ENCODE results near the gene ITPR3. TPM values are rescaled to one million over a fixed set of nuclear protein-coding genes. Genes with fewer than 3 reads are reported as not detected.

The ITPR3 gene
- total RNA-seq, 1 experiment from 2014 or later = 11.4 TPM

- peaks cover 22% of the 10 kb centered on the region for H3K36me3 ChIP-seq
Measured at GRCh38 chr6:33731751-33732282, 110.7 kb downstream of the ITPR3 start.

GRCh38 chr6:33732385-33732784 lies 111.3 kb downstream of the ITPR3 start:
- Histone ChIP-seq H3K4me1 (replicated peaks) (no peaks in the 10 kb centered on the region), H3K27ac (no peak overlapping the region), H3K27me3 (replicated peaks) (no peaks in the 10 kb centered on the region), H3K9me3 (replicated peaks) (no peaks in the 10 kb centered on the region), H3K4me3 (no peak overlapping the region), H3K36me3 (peaks cover 22% of the 10 kb centered on the region)
- DNase-seq (ENCODE audit: low read depth in 1 of 2, low spot score in 2 of 2) = no peak

More at GRCh38 chr6:33731751-33732282, 110.7 kb downstream of the ITPR3 start:
- Histone ChIP-seq H3K4me1 (replicated peaks) (no peaks in the 10 kb centered on the region), H3K9me3 (replicated peaks) (no peaks in the 10 kb centered on the region), H3K4me3 (no peak overlapping the region), H3K27me3 (replicated peaks) (no peaks in the 10 kb centered on the region), H3K27ac (no peak overlapping the region)
- DNase-seq (ENCODE audit: low read depth in 1 of 2, low spot score in 2 of 2) = no peak

DNA sequence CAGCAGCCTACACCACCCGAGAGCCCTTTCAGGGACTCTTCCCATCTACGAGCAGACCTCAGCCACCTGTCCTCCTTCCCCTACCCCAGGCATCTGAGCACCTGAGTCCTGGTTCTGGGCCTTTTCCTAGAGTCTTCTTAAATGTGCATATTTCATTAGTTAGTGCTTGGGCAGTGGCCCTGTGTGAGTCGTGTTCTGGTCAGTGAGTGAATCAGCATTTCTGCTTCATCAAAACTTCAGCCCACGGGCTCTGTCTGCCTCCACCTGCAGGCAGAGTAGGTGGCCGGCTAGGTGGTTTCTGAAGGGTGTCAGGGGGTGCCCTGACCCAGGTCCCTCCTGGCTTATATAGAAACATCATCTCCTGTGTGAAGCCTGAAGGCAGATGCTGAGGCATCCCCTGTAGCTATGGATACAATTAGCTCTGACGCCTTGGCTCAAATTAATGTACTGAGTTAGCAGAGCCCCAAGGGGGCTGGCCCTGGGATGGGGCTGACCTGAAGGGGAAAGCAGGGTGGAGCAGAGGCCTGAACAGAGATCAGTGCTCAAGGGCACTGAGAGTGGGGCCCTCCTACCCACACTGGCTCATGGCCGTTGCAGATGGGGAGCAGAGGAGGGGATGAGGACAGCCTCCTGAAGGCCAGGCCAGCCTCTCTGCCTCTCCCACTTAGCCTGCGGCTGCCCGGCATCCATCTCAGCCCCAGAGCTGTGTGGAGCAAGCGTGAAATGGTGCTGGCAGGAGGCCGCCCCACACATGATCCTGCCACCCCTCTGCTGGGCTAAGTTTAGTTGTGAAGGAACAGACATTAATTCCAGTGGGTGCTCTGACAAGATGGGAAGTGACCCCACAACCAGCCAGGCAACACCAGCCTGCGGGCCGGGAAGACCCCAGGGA lies 111.9 kb downstream of the ITPR3 start:
- no peak for DNase-seq (ENCODE audit: low read depth in 1 of 2, low spot score in 2 of 2)
- Histone ChIP-seq H3K36me3 (peaks cover 22% of the 10 kb centered on the region), H3K27me3 (replicated peaks) (no peaks in the 10 kb centered on the region), H3K9me3 (replicated peaks) (no peaks in the 10 kb centered on the region), H3K4me1 (replicated peaks) (no peaks in the 10 kb centered on the region), H3K27ac (no peak overlapping the region), H3K4me3 (no peak overlapping the region)

- no peaks in the 10 kb centered on the region for H3K4me1 ChIP-seq (replicated peaks)
- H3K36me3 ChIP-seq = peaks cover 22% of the 10 kb centered on the region
- no peaks in the 10 kb centered on the region for H3K9me3 ChIP-seq (replicated peaks)
- H3K27ac ChIP-seq = no peak overlapping the region
- no peak for DNase-seq (ENCODE audit: low read depth in 1 of 2, low spot score in 2 of 2)
- no peak overlapping the region for H3K4me3 ChIP-seq
- H3K27me3 ChIP-seq (replicated peaks) = no peaks in the 10 kb centered on the region
Measured at GRCh38 chr6:33733709-33734007, 112.5 kb downstream of the ITPR3 start.

- no peaks in the 10 kb centered on the region for H3K27me3 ChIP-seq (replicated peaks)
- no peak for DNase-seq (ENCODE audit: low read depth in 1 of 2, low spot score in 2 of 2)
Measured at GRCh38 chr6:33735216-33735615, 114.1 kb downstream of the ITPR3 start.

DNA sequence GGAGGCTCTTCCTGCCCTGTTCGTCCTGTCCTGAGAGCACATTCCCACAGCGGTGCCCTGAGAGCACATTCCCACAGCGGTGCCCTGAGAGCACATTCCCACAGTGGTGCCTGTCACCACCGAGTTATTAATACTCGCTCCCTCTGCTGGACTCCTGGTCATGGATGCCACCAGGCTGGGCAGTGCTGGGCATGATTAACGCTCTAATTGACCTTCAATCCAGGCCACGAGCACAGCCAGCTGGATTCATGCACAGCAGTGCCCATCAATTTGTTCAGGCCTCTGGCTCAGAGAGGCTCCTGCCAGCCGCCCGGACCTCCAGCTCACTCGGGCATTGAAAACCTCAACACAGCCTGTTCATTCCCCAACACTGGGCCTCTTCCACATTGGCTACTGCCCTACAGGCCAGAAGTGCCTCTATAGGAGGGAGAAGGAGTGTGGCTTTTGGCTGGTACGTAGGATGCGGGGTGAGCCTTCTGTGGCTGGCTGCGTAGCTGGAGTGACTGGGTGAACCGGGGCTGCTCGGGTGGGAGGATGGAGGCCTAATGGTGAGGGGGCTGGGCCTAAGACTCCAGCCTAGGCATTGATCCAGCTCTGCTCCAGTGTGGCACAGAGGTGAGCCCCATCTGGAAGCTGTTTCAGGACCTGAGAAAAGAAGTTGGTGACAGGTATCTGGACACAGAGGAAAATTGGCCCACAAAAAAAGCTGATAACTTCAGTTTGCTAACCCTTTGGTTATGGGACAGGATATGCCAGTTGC lies 116.3 kb downstream of the ITPR3 start:
- no peak overlapping the region for H3K27ac ChIP-seq
- no peaks in the 10 kb centered on the region for H3K9me3 ChIP-seq (replicated peaks)
- peaks cover 13% of the 10 kb centered on the region; the same call in 1 of the 2 replicates for H3K36me3 ChIP-seq
- H3K27me3 ChIP-seq (replicated peaks) = no peaks in the 10 kb centered on the region
- H3K4me1 ChIP-seq (replicated peaks) = peaks cover 8% of the 10 kb centered on the region; the same call in 1 of the 2 replicates
- no peak for DNase-seq (ENCODE audit: low read depth in 1 of 2, low spot score in 2 of 2)
- H3K4me3 ChIP-seq = no peak overlapping the region

More at GRCh38 chr6:33735216-33735615, 114.1 kb downstream of the ITPR3 start:
- Histone ChIP-seq H3K9me3 (replicated peaks) (no peaks in the 10 kb centered on the region), H3K36me3 (peaks cover 22% of the 10 kb centered on the region), H3K27ac (no peak overlapping the region), H3K4me3 (no peak overlapping the region), H3K4me1 (replicated peaks) (peaks cover 8% of the 10 kb centered on the region; the same call in 1 of the 2 replicates)

DNA sequence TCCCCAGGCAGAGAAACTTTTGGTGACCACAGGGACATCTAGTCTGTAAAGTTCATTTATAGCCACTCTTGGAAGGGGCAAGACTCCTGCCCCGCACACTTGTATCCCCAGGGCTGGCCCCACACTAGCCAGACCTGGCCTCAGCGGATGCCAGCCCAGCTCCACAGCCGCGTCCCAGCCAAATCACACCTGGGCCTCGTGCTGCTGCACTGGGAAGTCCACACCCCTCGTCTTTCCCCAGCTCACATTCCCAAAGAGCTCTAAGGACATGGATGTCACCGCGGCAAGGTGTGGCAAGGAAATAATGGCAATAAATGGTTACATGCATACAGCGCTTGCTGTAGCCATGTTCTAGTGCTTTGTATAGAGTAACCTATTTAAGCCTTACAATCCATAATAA lies 117.0 kb downstream of the ITPR3 start:
- no peak for DNase-seq (ENCODE audit: low read depth in 1 of 2, low spot score in 2 of 2)
- Histone ChIP-seq H3K4me1 (replicated peaks) (peaks cover 8% of the 10 kb centered on the region; the same call in 1 of the 2 replicates), H3K27ac (no peak overlapping the region), H3K27me3 (replicated peaks) (no peaks in the 10 kb centered on the region), H3K9me3 (replicated peaks) (no peaks in the 10 kb centered on the region), H3K4me3 (no peak overlapping the region), H3K36me3 (peaks cover 13% of the 10 kb centered on the region; the same call in 1 of the 2 replicates)

- Histone ChIP-seq H3K27me3 (replicated peaks) (no peaks in the 10 kb centered on the region), H3K4me3 (no peak overlapping the region), H3K27ac (no peak overlapping the region), H3K4me1 (replicated peaks) (peaks cover 8% of the 10 kb centered on the region; the same call in 1 of the 2 replicates), H3K36me3 (peaks cover 9% of the 10 kb centered on the region; the same call in 1 of the 2 replicates), H3K9me3 (replicated peaks) (no peaks in the 10 kb centered on the region)
- no peak for DNase-seq (ENCODE audit: low read depth in 1 of 2, low spot score in 2 of 2)
Measured at GRCh38 chr6:33738879-33739278, 117.8 kb downstream of the ITPR3 start.

GRCh38 chr6:33739571-33739970 lies 118.4 kb downstream of the ITPR3 start:
- DNase-seq (ENCODE audit: low read depth in 1 of 2, low spot score in 2 of 2) = peak in 1 of 2 experiments; percentile 4
- no peak overlapping the region for H3K27ac ChIP-seq
- peaks cover 10% of the 10 kb centered on the region for H3K4me1 ChIP-seq (replicated peaks)
- no peak overlapping the region for H3K4me3 ChIP-seq
- H3K36me3 ChIP-seq = peaks cover 9% of the 10 kb centered on the region; the same call in 1 of the 2 replicates
- no peaks in the 10 kb centered on the region for H3K9me3 ChIP-seq (replicated peaks)
- no peaks in the 10 kb centered on the region for H3K27me3 ChIP-seq (replicated peaks)

DNA sequence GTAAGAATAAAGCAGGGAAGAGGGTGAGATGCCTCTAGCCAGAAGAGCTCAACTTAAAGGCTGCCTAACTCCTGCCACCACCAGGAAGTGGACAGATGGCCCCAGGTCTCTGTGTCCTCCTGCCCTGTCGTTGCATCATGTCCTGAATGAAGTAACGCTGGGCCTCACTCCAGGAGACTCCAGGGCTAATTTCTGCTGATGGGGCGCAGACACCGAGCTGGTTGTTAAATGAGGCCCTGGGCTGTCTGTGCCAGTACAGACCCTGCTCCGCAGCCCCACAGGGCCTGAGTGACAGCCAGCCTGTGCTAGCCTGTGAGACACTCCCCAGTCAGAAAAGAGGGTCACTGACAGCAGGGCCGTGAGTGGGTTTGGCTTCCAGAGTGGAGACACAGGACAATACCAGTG lies 119.1 kb downstream of the ITPR3 start:
- Histone ChIP-seq H3K36me3 (peaks cover 3% of the 10 kb centered on the region; the same call in 1 of the 2 replicates), H3K27me3 (replicated peaks) (no peaks in the 10 kb centered on the region), H3K9me3 (replicated peaks) (no peaks in the 10 kb centered on the region), H3K27ac (no peak overlapping the region), H3K4me3 (no peak overlapping the region), H3K4me1 (replicated peaks) (peaks cover 16% of the 10 kb centered on the region)
- DNase-seq (ENCODE audit: low read depth in 1 of 2, low spot score in 2 of 2) = no peak

DNA sequence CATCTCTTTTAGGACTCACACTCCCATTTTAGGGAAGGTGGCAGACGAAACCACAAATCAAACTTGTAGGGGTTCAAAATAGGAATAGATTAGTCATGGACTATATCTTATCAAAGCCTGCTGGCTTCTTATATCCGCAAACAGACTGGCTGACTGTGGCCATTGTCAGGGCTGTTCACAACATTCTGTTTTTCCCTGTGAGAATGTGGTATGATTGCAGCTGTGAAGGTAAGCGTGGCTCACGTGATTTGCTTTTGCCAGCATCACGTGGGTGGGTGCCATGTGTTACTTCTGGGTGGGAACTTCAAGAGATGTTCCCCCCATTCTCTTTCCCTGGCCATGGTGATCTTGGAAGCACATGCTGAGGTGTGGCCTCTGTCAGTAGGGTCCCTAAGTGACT lies 119.7 kb downstream of the ITPR3 start:
- no peak overlapping the region for H3K27ac ChIP-seq
- no peaks in the 10 kb centered on the region; the same call in 1 of the 2 replicates for H3K36me3 ChIP-seq
- no peak overlapping the region for H3K4me3 ChIP-seq
- DNase-seq (ENCODE audit: low read depth in 1 of 2, low spot score in 2 of 2) = no peak
- no peaks in the 10 kb centered on the region for H3K9me3 ChIP-seq (replicated peaks)
- H3K4me1 ChIP-seq (replicated peaks) = peaks cover 22% of the 10 kb centered on the region
- H3K27me3 ChIP-seq (replicated peaks) = no peaks in the 10 kb centered on the region

- no peaks in the 10 kb centered on the region for H3K9me3 ChIP-seq (replicated peaks)
- DNase-seq (ENCODE audit: low read depth in 1 of 2, low spot score in 2 of 2) = no peak
- H3K4me3 ChIP-seq = no peak overlapping the region
- H3K27me3 ChIP-seq (replicated peaks) = no peaks in the 10 kb centered on the region
- H3K4me1 ChIP-seq (replicated peaks) = peaks cover 35% of the 10 kb centered on the region
- no peaks in the 10 kb centered on the region; the same call in 1 of the 2 replicates for H3K36me3 ChIP-seq
- no peak overlapping the region for H3K27ac ChIP-seq
Measured at GRCh38 chr6:33742092-33742491, 121.0 kb downstream of the ITPR3 start.

DNA sequence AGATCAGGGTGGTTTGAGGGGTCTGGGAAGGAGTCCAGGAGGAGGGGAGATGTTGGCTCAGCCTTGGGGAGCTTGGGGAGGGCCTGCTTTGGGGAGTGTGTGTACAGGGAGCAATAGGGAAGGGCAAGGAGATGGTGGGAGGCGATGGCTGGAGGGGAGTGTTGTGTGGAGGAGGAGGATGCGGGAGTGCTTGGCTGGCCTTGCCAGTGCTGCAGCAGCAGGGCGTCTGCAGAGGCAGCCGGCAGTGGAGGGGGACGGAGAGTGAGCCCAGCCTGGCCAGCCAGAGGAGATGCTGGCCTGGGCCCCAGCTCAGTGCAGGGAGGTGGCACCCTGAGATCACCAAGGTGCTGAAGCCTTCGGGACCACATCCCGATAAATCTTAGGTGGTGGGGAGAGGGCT lies 121.7 kb downstream of the ITPR3 start:
- Histone ChIP-seq H3K4me3 (no peak overlapping the region), H3K9me3 (replicated peaks) (no peaks in the 10 kb centered on the region), H3K27me3 (replicated peaks) (no peaks in the 10 kb centered on the region), H3K4me1 (replicated peaks) (peaks cover 42% of the 10 kb centered on the region), H3K27ac (no peak overlapping the region), H3K36me3 (no peaks in the 10 kb centered on the region; the same call in 1 of the 2 replicates)
- DNase-seq (ENCODE audit: low read depth in 1 of 2, low spot score in 2 of 2) = no peak

Data from SJSA1 (cell line).